Measurements from ENCODE around the gene DENND2A. TPM values are rescaled to one million over a fixed set of nuclear protein-coding genes. Genes with fewer than 3 reads are reported as not detected.
A peak's percentile ranks its signal among the peaks of the same experiment; 100 is the strongest.
"Not testable (repeated sequence)": the region's sequence is repeated elsewhere in the genome, so short reads cannot be mapped to it uniquely, and the experiment has no call there.

DENND2A gene
- total RNA-seq, 1 experiment from 2014 or later = 0.02 TPM

DNA sequence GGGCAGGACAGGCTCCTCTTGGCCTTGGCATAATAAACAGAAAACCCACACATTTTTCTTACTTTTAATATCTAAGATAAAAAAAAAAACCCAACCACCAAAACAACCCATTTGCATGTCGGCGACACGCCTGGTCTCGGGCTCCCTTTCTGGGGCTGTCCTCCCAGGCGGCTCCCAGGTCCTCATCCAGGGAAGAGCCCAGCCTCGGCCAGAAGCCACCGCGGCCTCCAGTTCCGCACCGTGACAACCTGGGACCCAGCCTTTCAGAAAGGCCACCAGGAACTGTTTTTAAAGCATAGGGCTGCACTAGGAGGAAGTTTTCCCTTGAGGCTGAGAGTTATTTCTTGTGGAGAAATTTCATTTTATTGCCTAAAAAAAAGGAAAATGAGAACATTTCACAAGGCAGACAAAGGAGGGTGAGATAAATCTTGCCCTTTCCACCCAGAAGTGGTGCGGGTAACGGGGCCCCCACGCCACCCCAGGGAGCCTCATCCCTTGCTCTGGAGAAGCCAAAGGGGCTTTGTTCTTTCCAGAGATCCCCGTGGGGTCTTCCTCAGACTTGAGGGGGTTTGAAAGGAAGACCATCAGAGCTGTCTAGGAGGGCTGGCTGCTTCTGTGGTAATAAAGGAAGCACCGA is 122.1 kb downstream of the DENND2A start:
- DNase-seq (ENCODE audit: extremely low read depth, low read depth) = no peak

DNA sequence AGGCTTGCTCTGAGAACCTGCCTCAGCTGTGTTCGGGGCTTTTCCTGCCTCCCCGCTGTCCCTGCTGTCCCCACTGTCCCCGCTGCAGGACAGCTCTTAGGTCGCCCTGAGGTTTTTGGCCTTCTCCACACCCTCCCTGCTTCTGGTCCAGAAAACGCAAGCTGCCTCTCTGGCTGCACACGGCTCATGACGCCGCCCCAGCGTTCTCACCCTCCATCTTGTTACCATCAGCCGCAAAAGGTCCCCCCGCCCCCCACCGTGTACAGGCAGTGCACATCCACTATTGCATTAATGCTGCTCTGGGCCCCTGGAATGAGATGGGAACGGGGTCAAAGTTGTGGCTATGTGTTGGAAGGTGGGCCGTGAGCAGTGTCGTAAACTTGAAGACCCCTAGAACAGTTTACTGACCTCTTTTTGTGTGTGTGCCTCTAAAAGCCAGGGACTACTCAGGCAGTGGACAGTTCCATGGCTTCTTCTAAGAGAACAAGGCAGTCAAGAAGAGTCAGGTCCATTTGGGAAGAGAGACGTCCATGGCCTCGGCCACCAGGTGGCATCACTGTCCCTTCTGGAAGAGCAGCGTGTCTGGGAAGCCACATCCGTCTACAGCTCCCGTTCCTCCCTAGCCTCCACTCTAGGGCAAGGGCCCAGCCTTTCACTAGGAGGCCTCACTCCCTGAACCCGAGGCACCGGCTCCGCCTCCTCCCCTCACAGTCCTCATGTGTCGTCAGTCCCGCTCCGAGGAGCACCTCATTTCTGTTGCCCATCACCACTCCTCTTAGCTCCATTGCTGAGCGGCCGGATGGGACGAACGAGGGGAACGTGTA is 122.9 kb downstream of the DENND2A start:
- DNase-seq (ENCODE audit: extremely low read depth, low read depth) = peak; percentile 85

DNA sequence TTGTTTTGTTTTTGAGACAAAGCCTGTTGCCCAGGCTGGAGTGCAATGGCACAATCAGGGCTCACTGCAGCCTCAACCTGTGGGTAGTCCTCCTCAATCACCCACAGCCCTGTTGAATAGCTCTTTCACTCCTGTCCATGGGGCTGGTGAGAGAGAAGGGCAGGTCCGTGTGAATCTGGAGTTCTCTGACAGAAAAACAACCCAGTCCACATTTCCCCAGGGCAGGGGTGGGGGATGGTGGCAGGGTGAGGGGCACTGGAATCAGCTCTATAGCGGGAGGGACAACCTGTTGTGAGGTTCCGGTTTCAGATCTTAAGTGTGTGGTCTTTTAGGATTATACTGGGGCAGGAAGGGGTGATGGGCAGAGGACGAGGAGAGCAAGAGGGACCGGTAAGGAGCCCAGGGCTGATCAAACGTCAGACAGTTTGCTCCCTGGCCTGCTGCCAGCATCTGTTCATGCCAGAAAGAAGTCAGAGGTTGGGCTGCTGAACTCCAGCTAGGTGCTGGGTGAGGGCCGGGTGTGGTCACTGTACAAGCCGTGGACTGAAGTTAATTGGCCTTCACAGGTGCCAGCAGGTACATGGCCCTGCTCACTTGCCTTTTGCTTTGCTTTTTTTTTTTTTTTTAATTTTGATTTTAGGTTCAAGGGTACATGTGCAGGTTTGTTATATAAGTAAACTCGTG is 128.2 kb downstream of the DENND2A start:
- no peak for DNase-seq (ENCODE audit: extremely low read depth, low read depth)

DNA sequence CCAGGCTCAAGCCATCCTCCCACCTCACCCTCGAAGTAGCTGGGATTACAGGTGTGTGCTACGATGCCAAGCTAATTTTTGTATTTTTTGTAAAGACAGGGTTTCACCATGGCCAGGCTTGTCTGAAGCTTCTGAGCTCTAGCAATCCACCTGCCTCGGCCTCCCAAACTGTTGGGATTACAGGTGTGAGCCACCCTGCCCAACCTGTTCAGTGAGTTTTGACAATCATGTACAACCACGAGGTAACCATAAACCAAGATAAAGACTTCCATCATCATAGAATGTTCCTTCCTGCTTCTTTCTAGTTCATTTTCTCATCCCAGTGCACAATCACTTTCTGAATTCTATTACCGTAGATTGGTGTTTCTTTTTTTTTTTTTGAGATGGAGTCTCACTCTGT is 130.8 kb downstream of the DENND2A start:
- no peak for DNase-seq (ENCODE audit: extremely low read depth, low read depth)

DNA sequence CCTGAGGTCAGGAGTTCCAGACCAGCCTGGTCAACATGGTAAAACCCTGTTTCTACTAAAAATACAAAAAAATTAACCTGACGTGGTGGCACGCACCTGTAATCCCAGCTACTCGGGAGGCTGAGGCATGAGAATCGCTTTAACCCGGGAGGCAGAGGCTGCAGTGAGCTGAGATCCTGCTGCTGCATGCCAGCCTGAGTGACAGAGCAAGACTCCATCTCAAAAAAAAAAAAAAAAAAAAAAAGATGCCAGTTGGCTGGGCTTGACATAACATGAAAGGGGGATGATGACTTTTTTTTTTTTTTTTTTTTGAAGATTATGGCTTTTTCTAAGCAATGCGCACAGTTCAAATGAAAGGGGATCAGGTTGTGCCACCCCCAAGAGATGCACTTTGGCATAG is 133.1 kb downstream of the DENND2A start:
- not testable (repeated sequence) for DNase-seq (ENCODE audit: extremely low read depth, low read depth)

DNA sequence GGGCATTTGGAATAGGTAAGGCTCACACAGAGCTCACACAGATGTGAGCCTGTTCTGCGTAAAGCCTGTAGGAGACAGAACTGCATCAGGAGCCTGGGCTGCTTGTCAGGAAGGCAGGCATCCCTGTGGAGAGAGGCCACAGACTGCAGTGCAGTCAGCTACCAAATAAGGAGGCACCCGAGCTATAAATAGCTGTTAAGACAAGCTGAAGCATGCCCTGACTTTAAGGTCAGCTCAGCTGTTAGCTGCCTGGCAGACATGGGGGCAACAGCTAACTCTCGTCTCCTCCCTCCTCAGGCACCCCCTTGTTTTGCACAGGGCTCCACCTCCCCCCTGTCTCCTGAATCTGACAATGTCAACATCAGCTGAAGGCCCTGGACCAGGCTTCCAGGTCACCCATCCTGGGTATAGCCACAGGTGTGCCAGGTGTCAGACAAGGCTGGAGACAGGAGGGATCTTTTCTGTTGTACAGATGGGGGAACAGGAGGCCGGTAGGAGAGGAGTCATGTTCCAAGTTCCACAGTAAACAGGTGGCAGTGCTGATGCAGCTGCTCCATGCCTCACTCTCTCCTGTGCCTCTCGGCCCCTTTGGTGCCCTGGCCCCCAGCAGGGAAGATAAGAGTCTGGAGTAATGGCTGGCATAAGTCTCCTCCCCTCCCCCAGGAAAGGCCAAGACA is 133.7 kb downstream of the DENND2A start:
- DNase-seq (ENCODE audit: extremely low read depth, low read depth) = no peak

DNA sequence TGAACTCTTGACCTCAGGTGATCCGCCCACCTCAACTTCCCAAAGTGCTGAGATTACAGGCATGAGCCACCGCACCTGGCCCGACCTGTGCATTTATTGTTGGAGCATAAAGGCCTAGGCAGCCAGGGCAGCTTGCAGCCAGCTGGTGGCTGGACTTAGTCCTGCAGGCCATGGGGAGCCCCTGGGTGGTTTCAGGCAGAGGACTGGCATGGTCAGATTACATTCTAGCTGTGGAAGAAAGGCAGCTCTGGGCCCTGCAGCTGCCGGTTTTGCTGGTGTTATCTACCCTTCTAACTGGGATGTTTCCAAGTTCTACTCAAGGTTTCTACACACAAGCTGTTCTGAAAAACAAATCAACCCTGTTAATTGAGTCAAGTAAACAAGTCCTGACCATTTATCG is 138.6 kb downstream of the DENND2A start:
- no peak for DNase-seq (ENCODE audit: extremely low read depth, low read depth)

DNA sequence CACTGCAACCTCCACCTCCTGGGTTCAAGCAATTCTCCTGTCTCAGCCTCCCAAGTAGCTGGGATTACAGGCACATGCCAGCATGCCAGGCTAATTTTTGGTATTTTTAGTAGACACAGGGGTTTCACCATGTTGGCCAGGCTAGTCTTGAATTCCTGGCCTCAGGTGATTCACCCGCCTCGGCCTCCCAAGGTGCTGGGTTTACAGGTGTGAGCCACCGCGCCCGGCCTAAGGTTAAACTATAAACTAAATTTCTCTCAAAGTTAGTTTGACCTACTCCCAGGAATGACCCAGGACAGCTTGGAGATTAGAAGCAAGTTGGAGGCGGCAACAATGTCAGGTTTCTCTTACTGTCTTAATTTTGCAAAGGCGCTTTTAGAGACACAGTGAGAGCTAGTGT is 142.8 kb downstream of the DENND2A start:
- not testable (repeated sequence) for DNase-seq (ENCODE audit: extremely low read depth, low read depth)

DNA sequence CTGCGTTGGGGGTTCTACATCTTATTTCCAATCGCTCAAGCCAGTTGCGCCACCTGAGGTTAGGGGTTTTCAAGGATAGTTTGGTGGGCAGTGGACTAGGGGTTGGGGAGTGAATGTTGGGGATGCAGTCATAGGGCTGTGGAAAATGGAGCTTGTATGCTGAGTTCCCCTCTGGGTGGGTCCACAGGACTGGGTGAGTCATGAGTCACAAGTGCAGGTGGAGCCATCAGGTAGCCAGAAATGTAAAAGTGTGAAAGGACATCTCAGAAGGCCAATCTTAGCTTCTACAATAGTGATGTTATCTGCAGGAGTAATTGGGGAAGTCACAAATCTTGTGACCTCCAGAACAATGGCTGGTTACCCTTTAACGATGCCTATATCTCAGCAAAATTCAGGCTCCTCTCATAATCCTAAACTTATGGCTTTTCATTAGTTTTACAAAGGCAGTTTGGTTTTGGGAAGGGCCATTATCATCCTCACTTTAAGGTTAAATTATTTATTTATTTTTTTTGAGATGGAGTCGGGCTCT is 143.3 kb downstream of the DENND2A start:
- DNase-seq (ENCODE audit: extremely low read depth, low read depth) = no peak

DNA sequence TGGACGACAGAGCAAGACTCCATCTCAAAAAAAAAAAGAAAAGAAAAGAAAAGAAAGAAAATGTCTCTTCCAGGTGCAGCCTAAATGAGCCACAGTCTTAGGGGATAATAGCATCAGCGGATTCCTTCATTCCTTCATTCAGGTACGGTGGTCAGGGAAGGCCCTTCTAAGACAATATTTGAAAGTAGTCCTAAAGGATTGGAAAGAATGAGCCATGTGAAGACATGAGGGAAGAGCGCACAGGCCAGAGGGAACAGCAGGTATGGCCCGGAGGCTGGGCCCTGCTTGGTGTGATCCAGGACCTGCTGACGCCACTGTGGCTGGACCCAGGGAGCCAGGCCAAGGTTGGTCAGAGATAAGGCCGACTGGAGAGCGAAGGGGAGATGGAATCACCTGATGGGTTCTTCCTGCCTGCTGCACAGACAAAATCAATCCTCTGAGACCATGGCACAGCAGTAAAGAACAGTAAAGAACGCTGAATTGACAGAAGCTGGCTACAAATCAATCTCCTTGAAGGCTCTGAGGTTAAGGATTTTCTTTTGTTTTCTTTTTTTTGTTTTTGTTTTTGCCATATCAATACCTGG is 145.0 kb downstream of the DENND2A start:
- DNase-seq (ENCODE audit: extremely low read depth, low read depth) = no peak

DNA sequence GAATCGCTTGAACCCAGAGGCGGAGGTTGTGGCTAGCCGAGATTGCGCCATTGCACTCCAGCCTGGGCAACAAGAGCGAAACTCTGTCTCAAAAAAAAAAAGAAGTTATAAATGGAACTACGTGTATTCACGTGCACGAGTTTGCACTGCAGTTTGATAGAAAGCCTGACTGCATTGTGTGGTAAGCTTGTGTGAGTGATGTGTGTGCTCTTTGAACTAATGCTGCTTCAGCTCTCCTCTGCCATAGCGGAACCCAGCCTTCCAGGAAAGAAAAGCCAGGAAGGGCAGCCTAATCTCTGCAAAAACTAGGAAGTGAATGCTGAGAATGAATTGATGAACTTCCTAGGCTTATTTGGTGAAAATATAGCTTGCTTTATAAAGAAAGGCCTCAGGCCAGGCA is 145.7 kb downstream of the DENND2A start:
- no peak for DNase-seq (ENCODE audit: extremely low read depth, low read depth)

DNA sequence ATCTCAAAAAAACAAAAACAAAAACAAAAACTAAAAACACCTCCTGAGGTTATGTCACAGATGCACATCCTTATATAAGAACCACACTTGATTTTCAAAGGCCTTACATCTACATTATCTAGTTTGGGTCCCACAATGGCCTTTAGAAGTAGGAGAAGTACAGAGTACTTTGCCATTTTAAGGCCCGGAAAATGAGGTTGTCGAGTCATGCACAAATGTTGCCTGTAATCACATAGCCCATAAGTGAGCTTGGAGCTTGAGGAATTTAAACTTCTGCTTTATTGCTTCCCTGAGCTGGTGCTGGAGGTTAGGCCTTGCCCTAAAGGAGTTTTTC is 151.6 kb downstream of the DENND2A start:
- DNase-seq (ENCODE audit: extremely low read depth, low read depth) = no peak

DNA sequence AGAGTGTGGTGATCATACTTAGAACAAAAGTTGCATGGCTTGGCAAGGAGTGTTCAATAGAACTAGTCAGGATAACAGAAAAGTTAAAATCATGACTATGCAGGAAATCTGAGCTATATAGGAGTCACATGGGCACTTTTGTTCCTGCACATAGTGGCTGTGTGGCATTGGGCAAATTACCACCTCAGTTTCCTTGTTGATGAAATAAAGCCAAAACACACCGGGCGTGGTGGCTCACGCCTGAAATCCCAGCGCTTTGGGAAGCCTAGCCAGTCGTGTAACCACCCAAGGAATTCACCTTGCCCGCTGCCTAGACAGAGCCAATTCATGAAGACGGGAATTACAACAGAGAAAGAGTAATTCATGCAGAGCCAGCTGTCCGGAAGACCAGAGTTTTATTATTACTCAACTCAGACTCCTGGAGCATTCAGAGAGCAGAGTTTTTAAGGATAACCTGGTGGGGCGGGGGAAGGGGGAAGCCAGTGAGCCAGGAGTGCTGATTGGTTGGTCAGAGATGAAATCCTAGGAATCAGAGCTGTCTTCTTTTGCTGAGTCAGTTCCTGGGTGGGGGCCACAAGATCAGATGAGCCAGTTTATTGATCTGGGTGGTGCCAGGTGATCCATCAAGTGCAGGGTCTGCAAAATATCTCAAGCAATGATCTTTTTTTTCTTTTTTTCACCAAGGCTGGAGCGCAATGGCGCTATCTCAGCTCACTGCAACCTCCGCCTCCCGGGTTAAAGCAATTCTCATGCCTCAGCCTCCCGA is 154.9 kb downstream of the DENND2A start:
- no peak for DNase-seq (ENCODE audit: extremely low read depth, low read depth)

DNA sequence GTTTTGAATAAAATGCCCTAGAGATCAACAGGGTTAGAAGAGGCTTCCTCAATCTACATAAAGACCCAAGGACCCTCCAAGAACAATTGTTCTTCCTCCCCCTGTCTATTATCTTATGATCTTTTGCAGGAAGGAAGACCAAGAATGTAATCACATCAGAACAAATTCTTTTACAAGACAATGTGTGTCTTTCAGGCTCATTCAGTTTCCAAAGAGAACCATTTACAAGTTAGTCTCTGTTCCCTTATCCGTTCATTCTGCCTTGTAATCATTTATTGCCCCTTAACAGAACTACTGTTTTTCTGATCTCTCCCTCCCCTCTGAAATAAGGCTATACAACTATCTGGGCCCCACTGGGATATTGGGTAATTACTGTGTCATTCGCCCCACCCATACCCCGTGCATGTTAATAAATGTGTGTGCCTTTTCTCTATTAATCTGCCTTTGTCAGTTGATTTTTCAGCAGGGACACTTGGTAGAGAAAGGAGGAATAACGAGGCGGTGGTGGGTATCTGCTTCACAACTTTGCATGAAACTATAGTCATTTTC is 155.6 kb downstream of the DENND2A start:
- DNase-seq (ENCODE audit: extremely low read depth, low read depth) = no peak

DNA sequence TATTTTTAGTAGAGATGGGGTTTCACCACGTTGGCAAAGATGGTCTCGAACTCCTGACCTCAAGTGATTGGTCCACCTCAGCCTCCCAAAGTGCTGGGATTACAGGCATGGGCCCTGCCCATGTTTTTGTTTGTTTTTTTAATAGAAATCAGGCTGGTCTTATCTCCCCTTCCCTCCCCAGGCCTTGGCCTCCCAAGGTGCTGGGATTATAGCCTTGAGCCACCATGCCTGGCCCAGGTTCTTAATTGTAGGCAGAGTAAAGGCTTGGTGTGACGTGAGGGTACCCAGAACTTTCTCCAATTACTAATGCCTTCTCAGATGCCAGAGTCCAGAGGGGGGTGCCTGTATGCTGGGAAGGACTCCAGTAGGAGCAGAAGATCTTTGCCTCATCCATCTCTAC is 156.1 kb downstream of the DENND2A start:
- no peak for DNase-seq (ENCODE audit: extremely low read depth, low read depth)

DNA sequence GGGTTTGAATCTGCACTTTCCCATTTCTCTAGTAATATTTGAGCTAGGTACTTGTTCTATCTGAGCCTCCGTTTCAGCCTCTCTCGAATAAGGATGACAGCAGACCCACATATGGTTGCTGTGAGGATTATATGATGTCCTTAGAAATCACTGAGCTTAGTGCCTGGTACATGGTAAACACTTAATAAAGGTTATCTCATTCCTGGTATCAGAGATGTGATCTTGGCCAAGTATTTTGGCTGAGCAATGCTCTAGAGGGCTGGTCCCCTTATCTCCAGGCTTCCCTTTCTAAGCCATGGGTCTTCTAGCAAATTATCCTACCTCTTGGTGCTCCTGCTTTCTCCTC is 160.9 kb downstream of the DENND2A start:
- DNase-seq (ENCODE audit: extremely low read depth, low read depth) = no peak

DNA sequence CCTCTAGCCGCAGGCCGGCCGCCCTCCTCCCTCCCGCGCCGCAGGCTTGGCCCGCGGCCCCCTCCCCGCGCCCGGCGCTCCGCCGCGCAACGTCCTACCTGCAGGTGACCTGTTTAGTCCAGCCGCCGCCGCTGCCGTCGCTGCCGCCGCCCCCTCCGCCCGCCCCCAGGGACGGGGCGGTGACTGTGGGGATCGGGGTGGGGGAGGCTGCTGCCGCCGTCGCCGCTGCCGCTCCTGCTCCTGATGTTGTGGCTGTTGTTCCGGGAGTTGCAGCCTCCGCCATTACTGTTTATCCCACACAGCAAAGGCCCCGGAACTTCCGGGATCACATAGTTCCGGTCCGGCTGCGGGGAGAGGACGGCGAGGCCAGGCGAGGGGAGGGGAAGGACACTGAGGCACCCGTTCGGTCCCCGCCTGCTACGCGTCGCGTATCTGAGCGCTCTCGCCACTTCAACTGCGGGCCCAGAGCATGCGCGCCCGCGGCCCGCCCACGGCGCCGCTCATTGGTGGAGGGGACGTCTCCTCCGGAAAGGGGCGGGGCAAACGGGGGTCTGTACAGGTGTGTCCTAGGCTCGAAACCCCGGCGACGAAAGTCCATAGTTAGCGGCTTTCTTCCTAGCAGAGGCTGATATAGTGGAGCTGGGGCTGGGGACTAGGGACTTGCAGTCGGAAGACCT is 161.4 kb downstream of the DENND2A start, which contains the start of gene MKRN1:
Gene MKRN1, minus strand, starts transcription at position 444 of the 677 bp plus-strand sequence. Its CDS starts 161 bp downstream, at position 283.
- DNase-seq (ENCODE audit: extremely low read depth, low read depth) = peak; percentile 93

DNA sequence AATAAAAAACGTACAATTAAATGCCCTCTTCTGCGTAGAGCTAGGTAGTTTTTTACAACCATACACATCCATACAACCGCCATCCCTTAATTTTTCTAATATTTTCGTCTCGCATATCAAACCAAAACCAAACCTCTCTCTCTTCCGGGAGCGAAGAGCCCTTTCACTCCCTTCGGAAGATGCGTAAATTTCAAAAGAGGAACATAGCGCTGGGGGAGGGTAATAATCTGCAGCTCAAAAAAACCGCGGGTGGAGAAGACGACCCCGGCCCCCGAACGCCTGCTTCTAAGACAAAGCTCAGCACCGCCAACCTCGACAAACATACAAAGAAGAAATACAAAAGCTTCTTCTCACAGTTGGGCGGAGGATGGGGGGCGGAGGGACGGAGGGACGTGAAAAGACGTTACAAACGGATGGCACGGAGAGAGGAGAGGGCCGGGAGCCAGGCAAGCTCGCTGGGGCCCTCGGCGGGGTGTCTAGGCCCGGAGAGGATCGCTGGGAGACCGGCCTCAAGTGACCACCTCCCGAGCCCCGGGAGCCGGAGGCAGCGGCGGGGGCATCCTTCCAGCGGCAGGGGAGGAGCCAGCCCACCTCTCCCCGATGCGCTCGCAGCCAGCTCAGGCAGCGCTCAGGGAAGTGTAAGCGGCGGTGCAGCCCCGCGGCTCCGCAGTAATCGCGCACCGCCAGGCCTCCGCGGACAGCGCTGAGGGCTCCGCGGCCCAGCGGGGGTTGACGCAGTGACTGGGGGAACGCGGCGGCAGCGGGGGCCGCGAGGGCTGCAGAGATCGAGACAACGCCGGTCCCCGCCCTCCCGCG is 162.2 kb downstream of the DENND2A start:
- DNase-seq (ENCODE audit: extremely low read depth, low read depth) = no peak

Data from NCI-H460 (cell line).